KOPT-K1 (cell line): ENCODE data around the gene DEGS1.

Experiments used
- H3K27ac ChIP-seq: fragments of 200-600 bp; sonication (generic); 2 replicates; pipeline ENCODE4 v1.5.1; 2016; ENCODE audit warnings: antibody characterized with exemption, mild to moderate bottlenecking, low read depth, low read length; ENCODE audit not compliant: poor library complexity, severe bottlenecking
- H3K36me3 ChIP-seq: fragments of 200-600 bp; sonication (generic); 2 replicates; pipeline ENCODE4 v1.5.1; 2017; ENCODE audit warnings: antibody characterized with exemption, mild to moderate bottlenecking, low read length, moderate library complexity; ENCODE audit not compliant: insufficient read depth
- H3K9me3 ChIP-seq: fragments of 200-600 bp; sonication (generic); 2 replicates; pipeline ENCODE4 v1.5.1; 2017; ENCODE audit warnings: antibody characterized with exemption, low read length, mild to moderate bottlenecking; ENCODE audit not compliant: insufficient read depth, poor library complexity, severe bottlenecking

The DEGS1 gene

DNA sequence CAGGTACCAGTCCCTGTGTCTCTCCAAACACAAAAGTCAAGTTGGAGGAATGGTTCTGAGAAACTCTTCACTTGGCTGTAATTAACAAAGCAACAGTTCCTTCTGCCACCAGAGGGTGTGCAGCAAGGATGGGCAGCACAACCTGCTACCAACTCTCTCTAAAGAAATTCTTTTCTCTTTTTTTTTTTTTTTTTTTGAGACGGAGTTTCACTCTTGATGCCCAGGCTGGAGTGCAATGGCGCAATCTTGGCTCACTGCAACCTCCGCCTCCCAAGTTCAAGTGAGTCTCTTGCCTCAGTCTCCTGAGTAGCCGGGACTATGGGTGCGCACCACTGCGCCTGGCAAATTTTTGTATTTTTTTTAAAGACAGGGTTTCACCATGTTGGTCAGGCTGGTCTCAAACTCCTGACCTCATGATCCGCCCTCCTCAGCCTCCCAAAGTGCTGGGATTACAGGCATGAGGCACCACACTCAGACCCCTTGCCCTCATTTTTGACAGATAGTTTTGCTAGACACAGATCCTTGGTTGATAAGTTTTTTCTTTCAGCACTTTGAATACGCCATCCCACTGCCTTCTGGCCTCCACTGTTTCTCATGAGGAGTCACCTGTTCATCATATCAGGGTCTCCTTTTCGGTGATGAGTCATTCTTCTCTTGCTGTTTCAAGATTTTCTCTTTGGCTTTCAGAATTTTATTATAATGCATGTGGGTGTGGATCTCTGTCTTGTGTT, 12.1 kb upstream of the DEGS1 start:
- Histone ChIP-seq H3K9me3 (no peaks in the 10 kb centered on the region), H3K27ac (no peak overlapping the region), H3K36me3 (no peaks in the 10 kb centered on the region)

DNA sequence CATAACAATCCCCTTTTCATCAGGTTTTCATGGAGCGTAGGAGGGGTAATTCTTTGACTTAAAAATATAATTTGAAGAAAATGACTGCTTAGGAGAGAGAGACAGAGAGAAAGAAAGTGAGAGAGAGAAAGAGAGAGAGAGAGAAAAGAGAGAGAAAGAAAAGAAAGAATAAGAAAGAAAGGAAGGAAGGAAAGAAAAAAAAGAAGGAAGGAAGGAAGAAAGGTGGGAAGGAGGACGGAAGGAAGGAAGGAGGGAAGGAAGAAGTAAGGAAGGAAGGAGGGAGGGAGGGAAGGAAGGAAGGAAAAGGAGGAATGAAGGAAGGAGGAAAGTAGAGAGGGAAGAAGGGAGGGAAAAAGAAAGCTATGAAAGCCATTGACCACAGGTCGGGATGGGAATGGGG, 10.8 kb upstream of the DEGS1 start:
- H3K36me3 ChIP-seq: no peaks in the 10 kb centered on the region
- no peaks in the 10 kb centered on the region for H3K9me3 ChIP-seq
- H3K27ac ChIP-seq: no peak overlapping the region

DNA sequence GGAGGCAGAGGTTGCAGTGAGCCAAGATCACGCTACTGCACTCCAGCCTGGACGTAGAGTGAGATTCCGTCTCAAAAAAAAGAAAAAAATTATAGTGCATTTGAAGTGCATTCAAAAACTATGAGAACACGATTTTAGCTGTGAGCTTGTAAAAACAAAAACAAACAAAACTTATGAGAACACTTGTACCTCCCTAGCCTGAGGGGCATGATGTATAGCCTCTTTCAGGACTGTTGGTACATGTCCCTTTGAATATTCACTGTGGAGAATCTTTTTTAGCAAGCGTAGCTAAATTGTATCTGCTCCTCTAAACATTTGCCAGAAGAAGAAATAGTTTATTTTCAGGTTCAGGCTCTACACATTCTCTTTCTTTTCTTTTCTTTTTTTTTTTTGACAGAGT, 9.5 kb upstream of the DEGS1 start:
- Histone ChIP-seq H3K9me3 (no peaks in the 10 kb centered on the region), H3K27ac (no peak overlapping the region), H3K36me3 (no peaks in the 10 kb centered on the region)

DNA sequence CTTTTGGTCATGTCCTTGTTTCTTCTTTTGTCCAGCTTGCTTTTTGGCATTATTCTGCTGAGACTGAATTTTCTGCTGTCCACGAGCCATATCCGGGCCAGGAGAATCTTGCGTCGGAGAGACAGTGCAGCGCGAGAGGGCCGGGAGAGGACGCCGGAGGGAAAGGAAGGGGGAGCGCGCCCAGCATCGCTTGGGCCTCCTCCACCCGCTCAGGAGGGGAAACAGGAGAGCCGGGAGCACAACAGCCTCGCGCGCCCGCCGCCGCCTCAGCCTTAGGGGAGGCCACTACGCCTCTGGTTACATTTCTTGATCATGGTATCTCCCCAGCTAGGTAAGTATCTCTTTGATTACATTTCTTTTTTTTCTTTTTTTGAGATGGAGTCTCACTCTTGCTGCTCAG, 7.4 kb upstream of the DEGS1 start:
- H3K9me3 ChIP-seq: no peaks in the 10 kb centered on the region
- no peak overlapping the region for H3K27ac ChIP-seq

DNA sequence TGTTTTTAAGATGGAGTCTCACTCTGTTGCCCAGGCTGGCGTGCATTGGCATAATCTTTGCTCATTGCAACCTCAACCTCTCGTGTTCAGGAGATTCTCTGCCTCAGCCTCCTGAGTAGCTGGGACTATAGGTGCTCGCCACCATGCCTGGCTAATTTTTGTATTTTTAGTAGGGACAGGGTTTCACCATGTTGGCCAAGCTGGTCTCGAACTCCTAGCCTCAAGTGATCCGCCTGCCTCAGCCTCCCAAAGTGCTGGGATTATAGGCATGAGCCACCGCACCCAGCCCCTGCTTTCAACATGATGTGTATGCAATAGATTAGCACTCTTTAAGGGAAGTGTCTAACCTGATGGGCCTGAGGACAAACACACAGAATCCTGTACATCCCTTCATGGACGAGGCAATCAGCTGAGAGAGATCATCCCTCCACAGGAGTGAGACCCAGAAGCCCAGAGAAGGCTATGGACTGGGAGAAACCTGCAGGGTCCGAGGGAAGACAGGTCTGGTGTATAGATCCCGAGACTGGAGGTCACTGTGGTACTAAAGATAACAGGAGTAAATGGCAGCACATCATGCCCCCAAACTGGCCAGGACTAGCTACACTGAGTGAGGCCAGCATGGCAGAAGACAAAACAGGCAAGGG, 5.6 kb upstream of the DEGS1 start:
- Histone ChIP-seq H3K27ac (no peak overlapping the region), H3K36me3 (no peaks in the 10 kb centered on the region), H3K9me3 (no peaks in the 10 kb centered on the region)

More for the DNA sequence above, 7.4 kb upstream of the DEGS1 start:
- H3K36me3 ChIP-seq: no peaks in the 10 kb centered on the region

DNA sequence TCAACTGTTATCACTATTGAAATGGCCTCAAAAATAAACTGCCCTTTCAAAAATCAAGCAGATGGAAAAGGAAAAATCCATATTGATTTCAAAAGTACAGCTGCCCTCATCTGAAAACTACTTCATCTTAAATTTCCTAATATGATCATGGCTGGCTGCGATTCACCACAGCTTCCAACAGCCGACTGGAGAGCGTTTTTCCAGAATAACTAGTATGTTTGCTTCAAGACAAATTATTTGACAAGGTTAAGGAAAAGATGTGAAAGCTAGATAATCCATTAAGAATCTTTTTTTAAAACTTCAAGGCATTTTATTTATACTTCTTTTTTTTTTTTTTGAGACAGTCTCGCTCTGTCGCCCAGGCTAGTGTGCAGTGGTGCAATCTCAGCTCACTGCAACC, 4.1 kb upstream of the DEGS1 start:
- H3K36me3 ChIP-seq: no peaks in the 10 kb centered on the region
- no peak overlapping the region for H3K27ac ChIP-seq
- H3K9me3 ChIP-seq: no peaks in the 10 kb centered on the region

DNA sequence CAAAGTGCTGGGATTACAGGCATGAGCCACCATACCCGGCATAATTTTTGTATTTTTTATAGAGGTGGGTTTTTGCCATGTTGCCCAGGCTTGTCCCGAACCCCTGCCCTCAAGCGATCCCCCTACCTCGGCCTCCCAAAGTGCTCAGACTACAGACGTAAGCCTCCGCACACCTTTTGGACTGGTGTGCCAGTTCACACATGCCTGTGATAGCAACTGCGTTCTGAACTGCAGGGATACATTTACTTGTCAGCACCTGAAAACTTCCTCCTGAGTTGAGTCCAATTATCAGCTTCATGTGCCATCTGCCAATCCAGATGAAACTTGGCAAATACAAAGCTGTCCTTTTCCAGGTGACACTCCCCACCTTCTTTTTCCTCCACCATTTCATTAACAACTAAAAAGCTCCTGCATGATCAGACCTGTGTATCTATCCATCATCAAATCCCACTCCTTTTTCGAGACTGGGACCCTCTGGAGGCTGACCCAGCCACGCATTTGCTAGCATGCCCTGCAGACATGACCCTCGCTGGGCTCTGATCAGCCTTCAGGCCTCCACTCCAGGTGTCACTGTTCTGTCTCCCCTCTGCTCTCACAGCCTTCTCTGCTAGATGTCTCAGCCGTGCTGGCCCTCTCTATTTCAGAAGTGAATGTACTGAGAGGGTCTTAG, 2.1 kb upstream of the DEGS1 start:
- Histone ChIP-seq H3K9me3 (no peaks in the 10 kb centered on the region), H3K27ac (no peak overlapping the region), H3K36me3 (peaks cover 10% of the 10 kb centered on the region)

DNA sequence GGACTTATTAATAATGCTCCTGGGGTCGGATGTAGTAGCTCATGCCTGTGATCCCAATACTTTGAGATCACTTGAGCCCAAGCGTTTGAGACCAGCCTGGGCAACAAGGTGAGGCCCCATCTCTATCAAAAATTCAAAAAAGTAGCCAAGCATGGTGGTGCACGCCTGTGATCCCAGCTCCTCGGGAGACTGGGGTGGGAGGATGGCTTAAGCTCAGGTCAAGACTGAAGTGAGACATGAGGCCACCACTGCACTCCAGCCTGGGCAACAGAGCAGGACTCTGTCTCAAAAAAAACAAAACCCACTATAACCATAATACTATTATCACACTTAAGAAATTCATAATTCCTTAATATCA, 1.6 kb upstream of the DEGS1 start:
- Histone ChIP-seq H3K36me3 (peaks cover 15% of the 10 kb centered on the region), H3K9me3 (no peaks in the 10 kb centered on the region), H3K27ac (no peak overlapping the region)

DNA sequence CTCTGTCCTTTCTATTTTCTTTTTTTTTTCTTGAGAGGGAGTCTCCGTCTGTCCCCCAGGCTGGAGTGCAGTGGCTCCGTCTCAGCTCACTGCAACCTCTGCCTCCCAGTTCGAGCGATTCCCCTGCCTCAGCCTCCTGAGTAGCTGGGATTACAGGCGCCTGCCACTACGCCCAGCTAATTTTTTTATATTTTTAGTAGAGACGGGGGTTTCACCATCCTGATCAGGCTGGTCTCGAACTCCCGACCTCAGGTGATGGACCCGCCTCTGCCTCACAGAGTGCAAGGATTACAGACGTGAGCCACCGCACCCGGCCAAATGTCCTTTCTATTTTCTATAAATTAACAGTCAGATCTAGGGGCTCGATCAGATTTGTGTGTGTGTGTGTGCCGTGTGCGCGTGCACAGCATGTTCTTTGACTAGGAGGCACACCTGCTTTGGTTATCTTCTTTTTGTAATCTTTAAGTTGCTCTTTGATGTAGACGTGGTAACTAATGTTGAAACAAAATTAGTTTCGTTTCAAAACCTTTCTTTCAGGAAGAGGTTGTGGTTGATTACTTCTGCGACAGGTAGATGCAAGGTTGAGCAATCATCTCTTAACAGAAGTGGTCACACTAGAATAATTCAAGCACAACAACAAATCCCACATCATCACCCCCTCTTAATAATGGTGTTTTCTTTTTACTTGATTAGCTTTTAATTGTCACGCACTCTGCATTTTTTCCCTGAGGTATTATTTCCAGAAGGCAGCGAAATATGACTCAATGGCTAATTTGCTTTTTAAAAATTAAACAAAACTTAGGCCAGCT, 779 bp upstream of the DEGS1 start:
- Histone ChIP-seq H3K36me3 (peaks cover 21% of the 10 kb centered on the region), H3K27ac (peak overlapping the region; percentile 87), H3K9me3 (no peaks in the 10 kb centered on the region)

DNA sequence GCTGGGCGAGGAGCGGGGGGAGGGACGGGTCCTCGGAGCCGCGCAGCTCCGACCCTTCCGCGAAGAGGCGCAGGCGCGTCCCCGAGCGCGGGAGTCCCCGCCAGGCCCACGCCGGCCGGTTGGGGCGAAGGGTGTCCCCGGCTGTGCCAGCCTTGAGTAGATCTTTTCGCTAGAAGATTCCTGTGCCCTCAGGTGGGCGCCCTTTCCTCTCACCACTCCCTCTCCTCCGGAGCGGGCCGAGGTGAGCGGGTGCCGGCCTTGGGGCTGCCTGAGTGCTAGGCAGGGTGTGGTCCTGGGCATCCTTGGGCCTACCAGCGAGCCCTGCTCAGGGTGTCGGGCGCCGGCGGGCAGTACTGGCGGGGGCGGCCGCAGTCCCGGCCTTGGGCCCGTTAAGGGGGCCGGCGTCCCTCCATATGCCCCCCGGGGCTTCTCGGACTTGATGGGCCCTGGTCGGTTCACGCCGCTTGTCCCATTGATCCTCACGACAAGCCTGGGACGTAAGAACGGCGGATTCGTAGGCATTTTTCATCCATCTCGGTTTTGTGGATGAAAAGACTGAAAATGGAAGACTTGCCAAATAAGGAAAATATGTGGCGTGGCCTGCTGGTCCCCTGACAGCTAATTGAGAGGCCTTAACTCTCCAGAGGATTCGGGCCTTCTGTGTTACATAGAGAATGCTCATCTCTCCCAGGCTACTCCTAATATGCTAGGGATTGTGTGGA, 712 bp downstream of the DEGS1 start:
- H3K27ac ChIP-seq: peak overlapping the region; percentile 87
- H3K36me3 ChIP-seq: peaks cover 29% of the 10 kb centered on the region
- no peaks in the 10 kb centered on the region for H3K9me3 ChIP-seq

DNA sequence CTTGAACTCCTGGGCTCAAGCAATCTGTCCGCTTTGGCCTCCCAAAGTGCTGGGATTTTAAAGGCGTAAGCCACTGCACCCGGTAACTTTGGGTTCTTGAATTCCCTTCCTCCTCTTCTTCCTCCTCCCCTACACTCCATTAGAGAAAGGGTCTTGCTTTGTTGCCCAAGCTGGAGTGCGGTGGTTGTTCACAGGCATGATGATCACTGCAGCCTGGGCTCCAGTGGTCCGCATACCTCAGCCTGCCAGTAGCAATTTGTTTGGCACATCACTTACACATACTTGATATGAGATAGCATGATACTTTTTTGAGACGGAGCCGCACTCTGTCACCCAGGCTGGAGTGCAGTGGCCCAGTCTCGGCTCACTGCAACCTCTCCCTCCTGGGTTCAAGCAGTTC, 2.2 kb downstream of the DEGS1 start:
- Histone ChIP-seq H3K9me3 (no peaks in the 10 kb centered on the region), H3K36me3 (peaks cover 37% of the 10 kb centered on the region), H3K27ac (no peak overlapping the region)

DNA sequence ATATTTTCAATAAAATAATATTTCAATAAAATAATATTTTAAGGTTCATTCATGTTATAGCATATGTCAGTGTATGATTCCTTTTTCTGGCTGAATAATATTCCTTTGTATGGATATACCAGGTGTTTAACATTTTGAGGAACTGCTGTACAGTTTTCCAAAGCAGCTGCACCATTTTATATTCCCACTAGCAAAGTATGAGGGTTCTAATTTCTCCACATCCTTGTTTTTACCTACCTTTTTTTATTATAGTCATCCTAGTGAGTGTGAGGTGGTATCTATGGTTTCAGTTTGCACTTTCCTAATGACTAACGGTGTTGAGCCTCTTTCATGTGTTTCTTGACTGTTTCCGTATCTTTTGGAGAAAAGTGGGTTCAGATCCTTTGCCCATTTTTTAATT, 5.2 kb downstream of the DEGS1 start:
- no peaks in the 10 kb centered on the region for H3K9me3 ChIP-seq

DNA sequence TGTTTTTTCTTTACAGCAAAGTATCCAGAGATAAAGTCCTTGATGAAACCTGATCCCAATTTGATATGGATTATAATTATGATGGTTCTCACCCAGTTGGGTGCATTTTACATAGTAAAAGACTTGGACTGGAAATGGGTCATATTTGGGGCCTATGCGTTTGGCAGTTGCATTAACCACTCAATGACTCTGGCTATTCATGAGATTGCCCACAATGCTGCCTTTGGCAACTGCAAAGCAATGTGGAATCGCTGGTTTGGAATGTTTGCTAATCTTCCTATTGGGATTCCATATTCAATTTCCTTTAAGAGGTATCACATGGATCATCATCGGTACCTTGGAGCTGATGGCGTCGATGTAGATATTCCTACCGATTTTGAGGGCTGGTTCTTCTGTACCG, 6.5 kb downstream of the DEGS1 start:
- Histone ChIP-seq H3K27ac (no peak overlapping the region), H3K9me3 (no peaks in the 10 kb centered on the region), H3K36me3 (peaks cover 76% of the 10 kb centered on the region)

More for the DNA sequence above, 5.2 kb downstream of the DEGS1 start:
- peaks cover 64% of the 10 kb centered on the region for H3K36me3 ChIP-seq
- no peak overlapping the region for H3K27ac ChIP-seq

DNA sequence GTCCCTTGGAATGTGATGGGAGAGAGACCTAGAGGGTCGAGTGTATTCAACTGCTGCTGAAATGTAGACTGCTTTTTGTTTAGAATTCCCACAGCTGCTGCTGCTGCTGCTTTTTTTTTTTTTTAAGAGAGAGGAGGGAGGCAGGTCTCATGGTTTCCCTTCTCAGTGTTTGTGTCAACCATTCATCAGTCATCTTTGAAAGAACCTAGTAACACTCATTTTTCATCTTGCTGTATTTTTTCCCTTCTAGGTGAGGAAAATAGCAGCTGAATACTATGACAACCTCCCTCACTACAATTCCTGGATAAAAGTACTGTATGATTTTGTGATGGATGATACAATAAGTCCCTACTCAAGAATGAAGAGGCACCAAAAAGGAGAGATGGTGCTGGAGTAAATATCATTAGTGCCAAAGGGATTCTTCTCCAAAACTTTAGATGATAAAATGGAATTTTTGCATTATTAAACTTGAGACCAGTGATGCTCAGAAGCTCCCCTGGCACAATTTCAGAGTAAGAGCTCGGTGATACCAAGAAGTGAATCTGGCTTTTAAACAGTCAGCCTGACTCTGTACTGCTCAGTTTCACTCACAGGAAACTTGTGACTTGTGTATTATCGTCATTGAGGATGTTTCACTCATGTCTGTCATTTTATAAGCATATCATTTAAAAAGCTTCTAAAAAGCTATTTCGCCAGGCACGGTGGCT, 9.2 kb downstream of the DEGS1 start:
- H3K27ac ChIP-seq: no peak overlapping the region
- H3K9me3 ChIP-seq: no peaks in the 10 kb centered on the region
- peaks cover 70% of the 10 kb centered on the region for H3K36me3 ChIP-seq
